Neutrophil (primary cell): ENCODE measurements around the gene TRPM3.

Experiments
- H3K27ac ChIP-seq: fragments of 200-600 bp; sonication (generic); 2 replicates; pipeline ENCODE4 v1.5.1; 2016; ENCODE audit warnings: mild to moderate bottlenecking, moderate library complexity
- H3K27me3 ChIP-seq: fragments of 200-600 bp; sonication (generic); 2 replicates; pipeline ENCODE4 v1.6.0; 2016; ENCODE audit warnings: mild to moderate bottlenecking
- H3K36me3 ChIP-seq: fragments of 200-600 bp; sonication (generic); 2 replicates; pipeline ENCODE4 v1.5.1; 2017
- H3K4me1 ChIP-seq, 2 experiments: fragments of 200-600 bp in 1 of 2; sonication (generic) in 1 of 2; 1 replicate in 1 of 2; 2 replicates in 1 of 2; pipeline versions ENCODE4 v1.5.1 to v1.6.1; 2013 to 2016; ENCODE audit warnings: low read depth in 1 of 2, low read length in 1 of 2, mild to moderate bottlenecking in 1 of 2, moderate library complexity in 1 of 2; ENCODE audit not compliant: control insufficient read depth in 1 of 2, insufficient read depth in 1 of 2
- H3K4me3 ChIP-seq, 2 experiments: fragments of 200-600 bp in 1 of 2; sonication (generic) in 1 of 2; 1 replicate in 1 of 2; 2 replicates in 1 of 2; pipeline ENCODE4 v1.5.1; 2013 to 2016; ENCODE audit warnings: low read depth in 1 of 2, low read length in 1 of 2, mild to moderate bottlenecking in 1 of 2, moderate library complexity in 1 of 2
- H3K9me3 ChIP-seq: fragments of 200-600 bp; sonication (generic); 2 replicates; pipeline ENCODE4 v1.5.1; 2016
- CTCF ChIP-seq: fragments of 200-600 bp; sonication (generic); IDR thresholded peaks from 2 replicates; pipeline ENCODE4 v1.5.1; 2016; ENCODE audit warnings: antibody characterized with exemption

The TRPM3 gene

GRCh38 chr9:71098801-71099200 is 22.6 kb downstream of the TRPM3 start:
- no peak for TF ChIP-seq CTCF
- H3K4me3 ChIP-seq, result no peak overlapping the region
- no peaks in the 10 kb centered on the region for H3K4me1 ChIP-seq
- no peaks in the 10 kb centered on the region for H3K27me3 ChIP-seq
- H3K36me3 ChIP-seq, result no peaks in the 10 kb centered on the region
- no peak overlapping the region for H3K27ac ChIP-seq
- H3K9me3 ChIP-seq, result no peaks in the 10 kb centered on the region

- Histone ChIP-seq H3K36me3 (no peaks in the 10 kb centered on the region), H3K9me3 (no peaks in the 10 kb centered on the region), H3K27ac (no peak overlapping the region), H3K4me1 (no peaks in the 10 kb centered on the region), H3K27me3 (no peaks in the 10 kb centered on the region), H3K4me3 (no peak overlapping the region)
- no peak for TF ChIP-seq CTCF
These were observed 23.8 kb downstream of the TRPM3 start for GRCh38 chr9:71097671-71098070.

GRCh38 chr9:71096421-71097108 is 24.9 kb downstream of the TRPM3 start:
- no peaks in the 10 kb centered on the region for H3K9me3 ChIP-seq
- no peak overlapping the region for H3K27ac ChIP-seq
- no peak for TF ChIP-seq CTCF
- H3K4me3 ChIP-seq, result no peak overlapping the region
- H3K4me1 ChIP-seq, result no peaks in the 10 kb centered on the region
- H3K36me3 ChIP-seq, result no peaks in the 10 kb centered on the region
- H3K27me3 ChIP-seq, result no peaks in the 10 kb centered on the region

GRCh38 chr9:71094708-71095251 is 26.6 kb downstream of the TRPM3 start:
- H3K36me3 ChIP-seq, result no peaks in the 10 kb centered on the region
- no peak overlapping the region for H3K4me3 ChIP-seq
- H3K9me3 ChIP-seq, result no peaks in the 10 kb centered on the region
- no peak for TF ChIP-seq CTCF
- no peaks in the 10 kb centered on the region for H3K27me3 ChIP-seq
- H3K4me1 ChIP-seq, result no peaks in the 10 kb centered on the region
- no peak overlapping the region for H3K27ac ChIP-seq

GRCh38 chr9:71090896-71091295 is 30.5 kb downstream of the TRPM3 start:
- no peaks in the 10 kb centered on the region for H3K4me1 ChIP-seq
- H3K27ac ChIP-seq, result no peak overlapping the region
- no peaks in the 10 kb centered on the region for H3K36me3 ChIP-seq
- H3K27me3 ChIP-seq, result no peaks in the 10 kb centered on the region
- no peaks in the 10 kb centered on the region for H3K9me3 ChIP-seq
- TF ChIP-seq CTCF, result no peak
- H3K4me3 ChIP-seq, result no peak overlapping the region
